GM23338 (cell line): ENCODE results near the gene BTBD19.

Experiments
- CREB1 ChIP-seq: fragments of 250-450 bp; sonication (Bioruptor Pico); IDR thresholded peaks from 2 replicates; pipeline ENCODE4 v1.5.0; 2020; ENCODE audit warnings: low read depth, mild to moderate bottlenecking, moderate library complexity
- EZH2 ChIP-seq: fragments of 200-600 bp; sonication (generic); IDR thresholded peaks from one replicate; pipeline ENCODE4 v1.8.0; 2017; ENCODE audit warnings: antibody characterized with exemption, mild to moderate bottlenecking, low read depth; ENCODE audit not compliant: unreplicated experiment
- NANOG ChIP-seq: IDR thresholded peaks from 2 replicates; pipeline ENCODE4 v1.6.1; 2016; ENCODE audit warnings: antibody characterized with exemption, borderline replicate concordance
- TF ChIP-seq, protein P1 (sequence below), 2 experiments: fragments of 200-600 bp in 1 of 2; sonication (generic) in 1 of 2; conservative IDR thresholded peaks; 2 replicates each; pipeline versions ENCODE4 v1.5.1 to v1.6.1; 2016 to 2017; ENCODE audit warnings: antibody characterized with exemption in 2 of 2, low read depth in 2 of 2, mild to moderate bottlenecking in 2 of 2, moderate library complexity in 1 of 2

DNA sequence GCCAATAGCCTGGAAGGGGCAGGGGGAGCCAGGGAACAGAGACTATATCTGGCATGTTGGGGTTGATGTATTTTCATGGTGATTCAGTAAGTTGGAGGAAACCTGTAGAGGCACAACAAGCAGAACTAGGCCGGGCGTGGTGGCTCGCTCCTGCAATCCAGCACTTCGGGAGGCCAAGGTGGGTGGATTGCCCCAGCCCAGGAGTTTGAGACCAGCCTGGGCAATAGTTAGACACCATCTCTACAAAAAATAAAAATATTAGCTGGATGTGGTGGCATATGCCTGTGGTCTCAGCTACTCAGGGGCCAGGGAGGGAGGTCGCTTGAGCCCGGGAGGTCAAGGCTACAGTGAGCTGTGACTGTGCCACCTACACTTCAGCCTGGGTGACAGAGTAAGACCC, 44.9 kb downstream of the BTBD19 start:
- TF ChIP-seq, protein P1, sequence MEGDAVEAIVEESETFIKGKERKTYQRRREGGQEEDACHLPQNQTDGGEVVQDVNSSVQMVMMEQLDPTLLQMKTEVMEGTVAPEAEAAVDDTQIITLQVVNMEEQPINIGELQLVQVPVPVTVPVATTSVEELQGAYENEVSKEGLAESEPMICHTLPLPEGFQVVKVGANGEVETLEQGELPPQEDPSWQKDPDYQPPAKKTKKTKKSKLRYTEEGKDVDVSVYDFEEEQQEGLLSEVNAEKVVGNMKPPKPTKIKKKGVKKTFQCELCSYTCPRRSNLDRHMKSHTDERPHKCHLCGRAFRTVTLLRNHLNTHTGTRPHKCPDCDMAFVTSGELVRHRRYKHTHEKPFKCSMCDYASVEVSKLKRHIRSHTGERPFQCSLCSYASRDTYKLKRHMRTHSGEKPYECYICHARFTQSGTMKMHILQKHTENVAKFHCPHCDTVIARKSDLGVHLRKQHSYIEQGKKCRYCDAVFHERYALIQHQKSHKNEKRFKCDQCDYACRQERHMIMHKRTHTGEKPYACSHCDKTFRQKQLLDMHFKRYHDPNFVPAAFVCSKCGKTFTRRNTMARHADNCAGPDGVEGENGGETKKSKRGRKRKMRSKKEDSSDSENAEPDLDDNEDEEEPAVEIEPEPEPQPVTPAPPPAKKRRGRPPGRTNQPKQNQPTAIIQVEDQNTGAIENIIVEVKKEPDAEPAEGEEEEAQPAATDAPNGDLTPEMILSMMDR (conservative IDR thresholded peaks at IDR 0.05; ENCODE audit: low read depth in 2 of 2): no peak
- no peak for TF ChIP-seq EZH2
- TF ChIP-seq CREB1 (CRISPR knock-in tag): no peak
- no peak for TF ChIP-seq NANOG
